Right atrium auricular region (tissue), 2 donors: ENCODE results near the gene ARHGEF7. TPM values are rescaled to one million over a fixed set of nuclear protein-coding genes. Genes with fewer than 3 reads are reported as not detected.

Experiments used
- DNase-seq: peaks from one replicate; pipeline ENCODE4 v3.0.0-alpha.2; 2019; ENCODE audit warnings: low spot score
- H3K27ac ChIP-seq, 2 donors: fragments of 200-600 bp; sonication (generic); 1 replicate in 1 of 2; 2 replicates in 1 of 2; pipeline ENCODE4 v1.5.1; 2016 to 2019
- H3K27me3 ChIP-seq, 2 donors: fragments of 200-600 bp; sonication (generic); one replicate each; pipeline versions ENCODE4 v1.5.1 to v1.6.0; 2017 to 2019
- H3K36me3 ChIP-seq: fragments of 200-600 bp; sonication (generic); one replicate; pipeline ENCODE4 v1.5.1; 2016
- H3K4me1 ChIP-seq, 2 donors: fragments of 200-600 bp; sonication (generic); one replicate each; pipeline versions ENCODE4 v1.5.1 to v1.6.0; 2017 to 2019
- H3K4me3 ChIP-seq, 2 donors: fragments of 200-600 bp; sonication (generic); 1 replicate in 1 of 2; 2 replicates in 1 of 2; pipeline ENCODE4 v1.5.1; 2017 to 2019; ENCODE audit warnings: mild to moderate bottlenecking in 1 of 2, moderate library complexity in 1 of 2
- H3K9me3 ChIP-seq, 2 donors: fragments of 200-600 bp; sonication (generic); one replicate each; pipeline ENCODE4 v1.5.1; 2019
- total RNA-seq, 2 donors: library from RNA; depleted of rRNA; stranded (reverse); fragments of >200 nt; gene quantifications; one replicate each; pipeline ENCODE4 v1.1.0, GENCODE V29; 2016
- TF ChIP-seq, protein P1 (sequence below), 2 donors: fragments of 200-600 bp; sonication (generic); IDR thresholded peaks; one replicate each; pipeline ENCODE4 v1.5.1; 2019; ENCODE audit warnings: antibody characterized with exemption in 2 of 2

Gene ARHGEF7
- total RNA-seq, 2 donors from 2014 or later: 27.8 to 36.9 TPM

DNA sequence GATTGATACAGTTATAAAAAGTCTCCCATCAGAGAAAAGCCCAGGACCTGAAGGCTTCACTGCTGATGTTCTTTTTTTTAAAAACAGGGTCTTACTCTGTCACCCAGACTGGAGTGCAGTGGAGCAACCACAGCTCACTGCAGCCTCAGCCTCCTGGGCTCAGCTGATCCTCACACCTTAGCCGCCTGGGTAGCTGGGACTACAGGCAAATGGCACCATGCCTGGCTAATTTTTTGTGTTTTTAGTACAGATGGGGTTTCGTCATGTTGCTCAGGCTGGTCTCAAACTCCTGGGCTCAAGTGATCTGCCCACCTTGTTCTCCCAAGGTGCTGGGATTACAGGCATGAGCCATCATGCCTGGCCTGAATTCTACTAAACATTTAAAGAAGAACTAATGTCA is 238.4 kb downstream of the ARHGEF7 start:
- Histone ChIP-seq H3K9me3 (no peaks in the 10 kb centered on the region), H3K27ac (no peak overlapping the region), H3K4me1 (no peaks in the 10 kb centered on the region), H3K36me3 (no peaks in the 10 kb centered on the region), H3K4me3 (no peak overlapping the region), H3K27me3 (no peaks in the 10 kb centered on the region)
- no peak for DNase-seq
- TF ChIP-seq, protein P1, sequence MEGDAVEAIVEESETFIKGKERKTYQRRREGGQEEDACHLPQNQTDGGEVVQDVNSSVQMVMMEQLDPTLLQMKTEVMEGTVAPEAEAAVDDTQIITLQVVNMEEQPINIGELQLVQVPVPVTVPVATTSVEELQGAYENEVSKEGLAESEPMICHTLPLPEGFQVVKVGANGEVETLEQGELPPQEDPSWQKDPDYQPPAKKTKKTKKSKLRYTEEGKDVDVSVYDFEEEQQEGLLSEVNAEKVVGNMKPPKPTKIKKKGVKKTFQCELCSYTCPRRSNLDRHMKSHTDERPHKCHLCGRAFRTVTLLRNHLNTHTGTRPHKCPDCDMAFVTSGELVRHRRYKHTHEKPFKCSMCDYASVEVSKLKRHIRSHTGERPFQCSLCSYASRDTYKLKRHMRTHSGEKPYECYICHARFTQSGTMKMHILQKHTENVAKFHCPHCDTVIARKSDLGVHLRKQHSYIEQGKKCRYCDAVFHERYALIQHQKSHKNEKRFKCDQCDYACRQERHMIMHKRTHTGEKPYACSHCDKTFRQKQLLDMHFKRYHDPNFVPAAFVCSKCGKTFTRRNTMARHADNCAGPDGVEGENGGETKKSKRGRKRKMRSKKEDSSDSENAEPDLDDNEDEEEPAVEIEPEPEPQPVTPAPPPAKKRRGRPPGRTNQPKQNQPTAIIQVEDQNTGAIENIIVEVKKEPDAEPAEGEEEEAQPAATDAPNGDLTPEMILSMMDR (IDR thresholded peaks at IDR 0.05): no peak

DNA sequence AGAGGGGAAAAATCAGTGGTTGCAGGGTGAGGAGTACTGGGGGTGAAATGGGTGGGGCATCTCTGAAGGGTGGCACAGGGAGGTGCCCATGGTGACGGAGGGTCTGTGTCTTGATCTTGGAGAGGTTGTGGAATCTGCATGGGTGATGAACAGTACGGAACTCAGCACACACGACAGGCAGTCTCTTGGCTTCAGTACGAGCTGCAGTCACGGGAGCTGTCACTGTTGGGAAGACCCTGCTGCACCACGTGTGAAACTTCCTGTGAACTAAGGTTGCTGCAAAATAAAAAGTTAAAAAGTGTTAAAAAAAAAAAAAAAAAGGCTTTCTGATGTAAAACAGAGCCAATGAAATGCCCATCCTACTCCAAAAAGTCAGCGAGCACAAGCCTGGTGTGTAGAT is 239.7 kb downstream of the ARHGEF7 start:
- Histone ChIP-seq H3K36me3 (no peaks in the 10 kb centered on the region), H3K4me3 (no peak overlapping the region), H3K9me3 (no peaks in the 10 kb centered on the region), H3K4me1 (no peaks in the 10 kb centered on the region), H3K27me3 (no peaks in the 10 kb centered on the region), H3K27ac (no peak overlapping the region)
- TF ChIP-seq, protein P1 (IDR thresholded peaks at IDR 0.05): no peak
- no peak for DNase-seq

Other genes starting within 250 kb of the ARHGEF7 start
- gene ANKRD10, start 200.2 kb upstream of the ARHGEF7 start, total RNA-seq: 10 to 100 TPM; 46.2 to 47.5 TPM
- not detected for gene TEX29, start 205.3 kb downstream of the ARHGEF7 start, total RNA-seq